Calu3 (cell line): Measurements from ENCODE around the gene HEATR1. TPM values are rescaled to one million over a fixed set of nuclear protein-coding genes. Genes with fewer than 3 reads are reported as not detected.

Source experiments
- BruUV-seq: library from RNA; stranded (reverse); fragments of 400-500 nt; replicated peaks from 2 replicates; lab custom pipeline; 2021; lab: Mats Ljungman, UMichigan
- CTCF ChIA-PET: fragments of 300-600 bp; sonication (Branson Sonifier 250); formaldehyde crosslinking; loops from one replicate; lab custom pipeline; 2022; ENCODE audit warnings: antibody characterized with exemption; lab: Charles Lee
- DNase-seq: peaks from one replicate; pipeline ENCODE4 v3.0.0; 2022
- H3K27ac Mint-ChIP-seq: one replicate; pipeline ENCODE4 v1.8.0; 2022; ENCODE audit warnings: mixed read lengths; ENCODE audit not compliant: unreplicated experiment
- H3K27me3 Mint-ChIP-seq: one replicate; pipeline ENCODE4 v1.8.0; 2022; ENCODE audit warnings: mixed read lengths; ENCODE audit not compliant: unreplicated experiment
- H3K36me3 Mint-ChIP-seq: one replicate; pipeline ENCODE4 v1.8.0; 2022; ENCODE audit warnings: mild to moderate bottlenecking, moderate library complexity, mixed read lengths; ENCODE audit not compliant: insufficient read depth, unreplicated experiment
- H3K4me1 Mint-ChIP-seq: one replicate; pipeline ENCODE4 v1.8.0; 2022; ENCODE audit warnings: mild to moderate bottlenecking, low read depth, mixed read lengths; ENCODE audit not compliant: unreplicated experiment
- H3K4me3 Mint-ChIP-seq: one replicate; pipeline ENCODE4 v1.8.0; 2022; ENCODE audit warnings: mild to moderate bottlenecking, low read depth, moderate library complexity, mixed read lengths; ENCODE audit not compliant: unreplicated experiment
- H3K9me3 Mint-ChIP-seq: one replicate; pipeline ENCODE4 v1.8.0; 2022; ENCODE audit warnings: low read depth, mixed read lengths; ENCODE audit not compliant: unreplicated experiment
- CTCF ChIP-seq: fragments of 200-600 bp; IDR thresholded peaks from one replicate; pipeline ENCODE4 v1.8.0; 2022; ENCODE audit warnings: antibody characterized with exemption; ENCODE audit not compliant: unreplicated experiment
- intact Hi-C: fragments of 100-400 bp; cut with micrococcal nuclease; formaldehyde crosslinking; loops from one replicate; pipeline ENCODE4 v1.10.0; 2022; ENCODE audit not compliant: unreplicated experiment
- total RNA-seq: library from RNA; stranded (reverse); gene quantifications from 2 replicates; pipeline ENCODE4 v1.2.3, GENCODE V29; 2022

HEATR1 gene
- total RNA-seq, 1 experiment from 2014 or later: 75.5 TPM

- peaks cover 45% of the 10 kb centered on the region for H3K36me3 Mint-ChIP-seq
- CTCF ChIA-PET: interaction anchor here (0.7 kb wide), 1 partner anchor 384 kb away, joined by 4 read pairs; no protein-coding TSS in a partner anchor
- intact Hi-C loops: no loop called here
- DNase-seq: no peak
- no peak for TF ChIP-seq CTCF
- no peak overlapping the region for H3K27ac Mint-ChIP-seq
- no TSS peak for BruUV-seq
- no peaks in the 10 kb centered on the region for H3K27me3 Mint-ChIP-seq
- no peaks in the 10 kb centered on the region for H3K9me3 Mint-ChIP-seq
- no peak overlapping the region for H3K4me3 Mint-ChIP-seq
- H3K4me1 Mint-ChIP-seq: no peaks in the 10 kb centered on the region
Measured at GRCh38 chr1:236558081-236558480, 46.2 kb downstream of the HEATR1 start.

GRCh38 chr1:236556606-236557005 lies 47.7 kb downstream of the HEATR1 start:
- intact Hi-C loops: no loop called here
- DNase-seq: no peak
- H3K27ac Mint-ChIP-seq: no peak overlapping the region
- H3K9me3 Mint-ChIP-seq: no peaks in the 10 kb centered on the region
- H3K36me3 Mint-ChIP-seq: peaks cover 54% of the 10 kb centered on the region
- no peak overlapping the region for H3K4me3 Mint-ChIP-seq
- CTCF ChIA-PET: no interaction called here
- no peak for TF ChIP-seq CTCF
- no peaks in the 10 kb centered on the region for H3K27me3 Mint-ChIP-seq
- no TSS peak for BruUV-seq
- no peaks in the 10 kb centered on the region for H3K4me1 Mint-ChIP-seq

- H3K27ac Mint-ChIP-seq: no peak overlapping the region
- no TSS peak for BruUV-seq
- no peak for TF ChIP-seq CTCF
- H3K4me3 Mint-ChIP-seq: no peak overlapping the region
- CTCF ChIA-PET: no interaction called here
- H3K9me3 Mint-ChIP-seq: no peaks in the 10 kb centered on the region
- peaks cover 84% of the 10 kb centered on the region for H3K36me3 Mint-ChIP-seq
- no peaks in the 10 kb centered on the region for H3K4me1 Mint-ChIP-seq
- H3K27me3 Mint-ChIP-seq: no peaks in the 10 kb centered on the region
- no peak for DNase-seq
- intact Hi-C loops: no loop called here
Measured at GRCh38 chr1:236553370-236553769, 50.9 kb downstream of the HEATR1 start.

- Mint-ChIP-seq H3K27ac (no peak overlapping the region), H3K4me3 (no peak overlapping the region), H3K36me3 (peaks cover 83% of the 10 kb centered on the region), H3K4me1 (no peaks in the 10 kb centered on the region), H3K27me3 (no peaks in the 10 kb centered on the region), H3K9me3 (no peaks in the 10 kb centered on the region)
- intact Hi-C loops: no loop called here
- no TSS peak for BruUV-seq
- CTCF ChIA-PET: no interaction called here
- TF ChIP-seq CTCF: no peak
- no peak for DNase-seq
Measured at GRCh38 chr1:236552901-236553300, 51.4 kb downstream of the HEATR1 start.
